Gastrocnemius medialis (tissue), 4 donors: ENCODE results near the gene OR10A3. TPM values are rescaled to one million over a fixed set of nuclear protein-coding genes. Genes with fewer than 3 reads are reported as not detected.

Experiments
- ATAC-seq, 2 donors: fragments of 150-250 bp; one replicate each; pipeline ENCODE4 v1.9.1; 2016
- DNase-seq, 2 donors: peaks; one replicate each; pipeline ENCODE4 v3.0.0-alpha.2; 2019
- H3K27ac ChIP-seq, 4 donors: fragments of 200-600 bp; sonication (generic); 1 replicate in 1 of 4; 2 replicates in 3 of 4; pipeline ENCODE4 v1.5.1; 2016 to 2018; ENCODE audit warnings: mild to moderate bottlenecking in 2 of 4, moderate library complexity in 1 of 4
- H3K27me3 ChIP-seq, 3 donors: fragments of 200-600 bp; sonication (generic) in 2 of 3; 1 replicate in 1 of 3; 2 replicates in 2 of 3; pipeline versions ENCODE4 v1.5.1 to v1.6.0; 2016 to 2019; ENCODE audit warnings: mild to moderate bottlenecking in 1 of 3, moderate library complexity in 1 of 3
- H3K36me3 ChIP-seq, 2 donors: fragments of 200-600 bp; sonication (generic) in 1 of 2; one replicate each; pipeline ENCODE4 v1.5.1; 2017 to 2018
- H3K4me1 ChIP-seq, 2 donors: fragments of 200-600 bp; sonication (generic) in 1 of 2; one replicate each; pipeline ENCODE4 v1.5.1; 2016 to 2017; ENCODE audit warnings: mild to moderate bottlenecking in 2 of 2
- H3K4me3 ChIP-seq, 4 donors: fragments of 200-600 bp; sonication (generic) in 3 of 4; 1 replicate in 1 of 4; 2 replicates in 3 of 4; pipeline ENCODE4 v1.5.1; 2016 to 2019; ENCODE audit warnings: mild to moderate bottlenecking in 2 of 4
- H3K9me3 ChIP-seq, 3 donors: fragments of 200-600 bp; sonication (generic) in 2 of 3; 1 replicate in 1 of 3; 2 replicates in 2 of 3; pipeline ENCODE4 v1.5.1; 2016 to 2019
- POLR2A ChIP-seq, 2 donors: fragments of 450-650 bp; IDR thresholded peaks; one replicate each; pipeline ENCODE4 v1.6.1; 2017; ENCODE audit warnings: antibody characterized with exemption in 2 of 2, mild to moderate bottlenecking in 2 of 2, moderate library complexity in 2 of 2
- in situ Hi-C, 4 donors: fragments of 200-750 bp; cut with MboI; loops; one replicate each; pipeline versions ENCODE4 v1.15.0 to v1.8.0; 2017; ENCODE audit warnings: low sequenced_read_pairs in 4 of 4
- intact Hi-C: fragments of 100-400 bp; cut with DNase I; formaldehyde crosslinking; loops from one replicate; pipeline ENCODE4 v1.15.1; 2023; ENCODE audit warnings: low total_unique reads
- total RNA-seq, 4 donors: library from RNA; depleted of rRNA; stranded (reverse); fragments of >200 nt; gene quantifications; one replicate each; pipeline versions ENCODE4 v1.1.0 to v1.2.3, GENCODE V29; 2016
- TF ChIP-seq, protein P1 (sequence below), 5 experiments: fragments of 450-650 bp in 3 of 5; fragments of 200-600 bp in 2 of 5; sonication (generic) in 2 of 5; IDR thresholded peaks in 4 of 5; conservative IDR thresholded peaks in 1 of 5; 1 replicate in 4 of 5; 2 replicates in 1 of 5; pipeline ENCODE4 v1.5.1; 2016 to 2019; ENCODE audit warnings: antibody characterized with exemption in 5 of 5, mild to moderate bottlenecking in 3 of 5, moderate library complexity in 3 of 5

OR10A3 gene
- total RNA-seq, 4 donors from 2014 or later = not detected

DNA sequence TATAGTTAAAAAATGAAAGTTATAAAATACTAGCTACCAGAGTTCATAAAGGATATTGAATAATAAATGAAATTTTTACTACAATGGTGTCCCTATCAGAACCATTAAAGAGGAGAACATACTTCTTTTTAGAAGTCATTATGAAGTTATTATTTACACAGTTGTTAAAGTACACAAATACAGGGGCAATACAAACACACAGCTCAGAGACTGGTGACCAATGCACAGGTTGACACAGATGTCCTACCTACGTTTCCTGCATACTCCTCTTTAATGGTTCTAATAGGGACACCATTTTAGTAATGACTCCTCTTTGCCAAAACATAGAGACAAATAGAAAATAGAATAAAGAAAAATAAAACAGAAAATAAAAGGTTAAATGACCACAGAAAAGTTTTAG lies 13.7 kb upstream of the OR10A3 start:
- DNase-seq = no peak
- Histone ChIP-seq H3K27ac (no peak overlapping the region), H3K4me1 (no peaks in the 10 kb centered on the region), H3K27me3 (no peaks in the 10 kb centered on the region), H3K4me3 (no peak overlapping the region), H3K36me3 (no peaks in the 10 kb centered on the region), H3K9me3 (no peaks in the 10 kb centered on the region)
- no peak for ATAC-seq
- in situ Hi-C loops (no loop called here), intact Hi-C loops (no loop called here)
- TF ChIP-seq POLR2A (IDR thresholded peaks at IDR 0.05) = no peak
- TF ChIP-seq, protein P1, sequence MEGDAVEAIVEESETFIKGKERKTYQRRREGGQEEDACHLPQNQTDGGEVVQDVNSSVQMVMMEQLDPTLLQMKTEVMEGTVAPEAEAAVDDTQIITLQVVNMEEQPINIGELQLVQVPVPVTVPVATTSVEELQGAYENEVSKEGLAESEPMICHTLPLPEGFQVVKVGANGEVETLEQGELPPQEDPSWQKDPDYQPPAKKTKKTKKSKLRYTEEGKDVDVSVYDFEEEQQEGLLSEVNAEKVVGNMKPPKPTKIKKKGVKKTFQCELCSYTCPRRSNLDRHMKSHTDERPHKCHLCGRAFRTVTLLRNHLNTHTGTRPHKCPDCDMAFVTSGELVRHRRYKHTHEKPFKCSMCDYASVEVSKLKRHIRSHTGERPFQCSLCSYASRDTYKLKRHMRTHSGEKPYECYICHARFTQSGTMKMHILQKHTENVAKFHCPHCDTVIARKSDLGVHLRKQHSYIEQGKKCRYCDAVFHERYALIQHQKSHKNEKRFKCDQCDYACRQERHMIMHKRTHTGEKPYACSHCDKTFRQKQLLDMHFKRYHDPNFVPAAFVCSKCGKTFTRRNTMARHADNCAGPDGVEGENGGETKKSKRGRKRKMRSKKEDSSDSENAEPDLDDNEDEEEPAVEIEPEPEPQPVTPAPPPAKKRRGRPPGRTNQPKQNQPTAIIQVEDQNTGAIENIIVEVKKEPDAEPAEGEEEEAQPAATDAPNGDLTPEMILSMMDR (IDR thresholded peaks at IDR 0.05 in 4 of 5, conservative IDR thresholded peaks at IDR 0.05 in 1 of 5) = no peak

DNA sequence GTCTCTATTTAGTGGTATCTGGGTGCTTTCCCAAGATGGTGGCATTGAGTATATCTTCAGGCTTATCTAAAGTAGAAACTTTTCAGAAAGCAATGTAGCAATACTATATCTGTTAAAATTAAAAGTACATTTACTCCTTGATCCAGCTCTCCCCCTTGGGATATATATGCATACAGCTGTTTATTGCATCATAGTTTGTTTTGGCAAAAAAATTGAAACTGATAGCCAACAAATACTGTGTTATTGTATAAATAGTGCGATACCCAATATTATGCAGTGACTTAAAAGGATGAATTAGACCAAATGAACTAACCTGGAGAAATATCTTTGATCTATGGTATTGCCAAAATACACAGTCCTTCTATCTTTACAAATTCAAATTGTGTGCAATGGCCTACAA lies 8.4 kb upstream of the OR10A3 start:
- intact Hi-C loops = no loop called here
- DNase-seq (no peak), ATAC-seq (no peak)
- TF ChIP-seq POLR2A (IDR thresholded peaks at IDR 0.05) = no peak
- TF ChIP-seq, protein P1 (IDR thresholded peaks at IDR 0.05 in 4 of 5, conservative IDR thresholded peaks at IDR 0.05 in 1 of 5) = no peak
- Histone ChIP-seq H3K9me3 (no peaks in the 10 kb centered on the region), H3K36me3 (no peaks in the 10 kb centered on the region), H3K27ac (no peak overlapping the region), H3K27me3 (no peaks in the 10 kb centered on the region), H3K4me1 (no peaks in the 10 kb centered on the region), H3K4me3 (no peak overlapping the region)
- in situ Hi-C loops = no loop called here

DNA sequence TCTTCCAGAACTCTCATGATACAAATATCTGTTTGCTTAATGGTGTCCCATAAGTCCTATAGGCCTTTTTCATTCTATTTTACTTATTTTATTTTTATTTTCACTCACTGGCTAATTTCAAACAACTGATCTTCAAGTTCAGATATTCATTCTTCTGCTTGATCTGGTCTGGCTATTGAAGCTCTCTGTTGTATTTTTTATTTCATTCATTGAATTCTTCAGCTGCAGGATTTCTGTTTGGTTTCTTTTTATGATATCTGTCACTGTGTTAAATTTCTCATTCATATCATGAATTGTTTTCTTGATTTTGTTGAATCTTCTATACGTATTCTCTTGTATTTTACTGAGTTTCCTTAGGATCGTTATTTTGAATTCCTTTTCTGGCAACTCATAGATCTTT lies 2.6 kb upstream of the OR10A3 start:
- H3K27me3 ChIP-seq = no peaks in the 10 kb centered on the region
- in situ Hi-C loops = no loop called here
- H3K36me3 ChIP-seq = no peaks in the 10 kb centered on the region
- intact Hi-C loops = no loop called here
- no peak overlapping the region for H3K27ac ChIP-seq
- no peak for DNase-seq
- no peaks in the 10 kb centered on the region for H3K9me3 ChIP-seq
- H3K4me3 ChIP-seq = no peak overlapping the region
- ATAC-seq = no peak
- H3K4me1 ChIP-seq = no peaks in the 10 kb centered on the region
- TF ChIP-seq, protein P1 (IDR thresholded peaks at IDR 0.05 in 4 of 5, conservative IDR thresholded peaks at IDR 0.05 in 1 of 5) = no peak

DNA sequence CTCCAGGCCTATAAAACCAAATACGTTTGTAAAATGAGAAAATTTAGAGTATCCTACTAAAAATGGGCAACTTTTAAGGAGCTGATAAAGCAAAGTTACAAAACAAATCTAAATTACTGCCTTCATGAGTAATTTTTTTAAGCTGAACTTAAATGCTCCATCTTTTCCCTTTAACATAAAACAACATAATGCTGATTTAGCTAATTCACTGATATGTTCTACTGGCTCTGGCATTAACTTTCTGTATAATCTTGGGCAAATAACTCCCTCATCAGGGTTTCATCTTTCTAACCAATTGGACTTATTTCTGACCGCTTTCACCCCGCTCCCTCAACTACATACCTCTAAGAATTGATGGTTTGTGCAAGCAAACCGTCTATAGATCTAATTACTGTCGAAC lies 362 bp downstream of the OR10A3 start:
- H3K36me3 ChIP-seq = no peaks in the 10 kb centered on the region
- H3K9me3 ChIP-seq = no peaks in the 10 kb centered on the region
- H3K4me3 ChIP-seq = no peak overlapping the region
- H3K27me3 ChIP-seq = no peaks in the 10 kb centered on the region
- in situ Hi-C loops = no loop called here
- intact Hi-C loops = no loop called here
- DNase-seq (no peak), ATAC-seq (no peak)
- no peak overlapping the region for H3K27ac ChIP-seq
- no peak for TF ChIP-seq POLR2A (IDR thresholded peaks at IDR 0.05)
- TF ChIP-seq, protein P1 (IDR thresholded peaks at IDR 0.05 in 4 of 5, conservative IDR thresholded peaks at IDR 0.05 in 1 of 5) = no peak
- H3K4me1 ChIP-seq = no peaks in the 10 kb centered on the region

DNA sequence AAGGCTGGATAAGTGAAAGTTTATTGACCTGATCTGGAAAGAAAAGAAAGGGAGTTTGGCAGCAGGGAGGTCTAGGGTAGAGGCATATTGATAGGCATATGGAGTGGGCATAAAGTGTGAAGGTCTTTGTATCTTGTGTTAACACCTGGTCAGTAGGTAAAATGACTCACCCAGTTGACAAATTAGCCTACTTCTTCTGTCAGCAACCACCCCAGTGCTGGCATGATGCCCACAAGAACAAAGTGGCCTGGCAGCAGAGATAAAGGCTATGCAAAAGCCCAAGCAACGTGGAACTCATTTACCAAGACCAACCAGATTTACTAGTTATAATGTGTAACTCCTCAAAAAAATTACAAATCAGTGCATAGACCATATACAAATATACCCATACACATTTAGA lies 4.9 kb downstream of the OR10A3 start:
- H3K36me3 ChIP-seq = no peaks in the 10 kb centered on the region
- H3K4me1 ChIP-seq = no peaks in the 10 kb centered on the region
- H3K4me3 ChIP-seq = no peak overlapping the region
- H3K9me3 ChIP-seq = no peaks in the 10 kb centered on the region
- in situ Hi-C loops = no loop called here
- no peaks in the 10 kb centered on the region for H3K27me3 ChIP-seq
- TF ChIP-seq, protein P1 (IDR thresholded peaks at IDR 0.05 in 4 of 5, conservative IDR thresholded peaks at IDR 0.05 in 1 of 5) = no peak
- TF ChIP-seq POLR2A (IDR thresholded peaks at IDR 0.05) = no peak
- ATAC-seq (no peak), DNase-seq (no peak)
- intact Hi-C loops = no loop called here
- no peak overlapping the region for H3K27ac ChIP-seq
